Measurements from ENCODE around the gene SLC9A1.

Gene SLC9A1

GRCh38 chr1:27049100-27049499 lies 105.8 kb downstream of the SLC9A1 start:
- no peaks in the 10 kb centered on the region for H3K27me3 ChIP-seq (ENCODE audit: insufficient read depth, low read depth)

More at GRCh38 chr1:27049100-27049499, 105.8 kb downstream of the SLC9A1 start:
- H3K36me3 ChIP-seq (ENCODE audit: insufficient read depth), result no peaks in the 10 kb centered on the region
- H3K4me2 ChIP-seq, result no peak overlapping the region
- no peak for TF ChIP-seq CTCF (conservative IDR thresholded peaks at IDR 0.05; ENCODE audit: low read depth, low read length)
- H3K79me2 ChIP-seq (ENCODE audit: insufficient read depth, low read depth), result no peaks in the 10 kb centered on the region
- H4K20me1 ChIP-seq (ENCODE audit: insufficient read depth), result no peaks in the 10 kb centered on the region
- peaks cover 9% of the 10 kb centered on the region for H3K4me1 ChIP-seq (ENCODE audit: low read depth, poor library complexity, severe bottlenecking)
- no peak overlapping the region for H2AFZ ChIP-seq (ENCODE audit: low read depth)
- no peak overlapping the region for H3K9ac ChIP-seq
- H3K27ac ChIP-seq, result no peak overlapping the region
- H3K4me3 ChIP-seq (IDR thresholded peaks at IDR 0.05; ENCODE audit: insufficient read depth, low read depth, low read length), result no peak overlapping the region
